Raji (cell line): Measurements from ENCODE around the gene SELENOI.

Experiments used
- POLR2A ChIP-seq: IDR thresholded peaks from 2 replicates; pipeline ENCODE4 v1.6.1; 2011; ENCODE audit warnings: low read depth, low read length, control low read depth; ENCODE audit not compliant: insufficient read depth

SELENOI gene

GRCh38 chr2:26387189-26387588 lies 41.2 kb downstream of the SELENOI start:
- TF ChIP-seq POLR2A: no peak

GRCh38 chr2:26394694-26395093 lies 48.8 kb downstream of the SELENOI start:
- TF ChIP-seq POLR2A: no peak

DNA sequence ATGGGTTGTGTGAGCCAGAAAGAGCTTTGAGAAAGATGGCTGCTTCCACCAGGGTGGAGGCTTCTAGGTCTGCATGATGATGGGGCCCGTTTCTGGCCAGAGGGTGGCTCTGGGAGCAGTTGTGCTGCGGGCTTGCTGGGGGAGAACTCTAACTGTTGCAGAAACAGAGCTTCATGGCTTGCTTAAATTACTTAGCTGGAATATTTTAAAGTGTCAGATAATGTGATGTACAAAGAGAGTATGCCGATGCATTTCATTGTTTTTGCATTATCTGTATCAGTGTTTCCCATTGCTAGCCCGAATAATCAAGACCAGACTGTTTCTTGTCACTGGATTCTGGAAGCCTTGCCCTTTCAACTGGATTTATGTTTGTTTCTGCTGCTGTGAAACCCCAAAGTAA lies 49.5 kb downstream of the SELENOI start:
- no peak for TF ChIP-seq POLR2A

GRCh38 chr2:26396734-26397298 lies 50.9 kb downstream of the SELENOI start:
- TF ChIP-seq POLR2A: no peak

DNA sequence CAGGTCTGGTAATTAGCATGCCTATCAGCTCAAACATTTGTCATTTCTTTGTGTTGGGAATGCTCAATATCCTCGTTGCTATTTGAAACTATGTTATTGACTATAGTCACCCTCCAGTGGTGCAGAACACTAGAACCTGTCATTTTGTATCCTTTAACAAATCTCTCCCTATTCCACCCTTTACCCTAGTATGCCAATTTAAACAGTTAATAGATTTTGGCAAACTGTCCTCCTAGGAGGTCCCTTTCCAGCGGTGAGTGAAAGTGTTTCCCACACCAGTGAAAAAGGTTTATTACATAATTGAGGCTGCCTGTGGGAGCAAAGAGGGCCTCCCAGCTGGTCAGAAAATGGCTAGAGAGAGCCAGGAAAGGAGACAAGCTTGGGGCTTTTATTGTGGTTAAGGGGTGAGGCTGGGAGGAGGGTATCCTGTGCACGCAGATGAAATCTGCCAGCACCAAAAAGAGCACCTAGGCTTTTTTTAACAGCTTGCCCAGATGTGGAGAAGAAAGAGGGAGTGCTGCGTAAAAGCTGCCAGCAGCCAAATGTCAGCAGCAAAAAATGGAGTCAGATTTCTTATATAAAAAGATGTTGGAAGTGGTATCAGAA lies 53.9 kb downstream of the SELENOI start:
- TF ChIP-seq POLR2A: no peak

GRCh38 chr2:26400723-26401122 lies 54.8 kb downstream of the SELENOI start:
- no peak for TF ChIP-seq POLR2A

DNA sequence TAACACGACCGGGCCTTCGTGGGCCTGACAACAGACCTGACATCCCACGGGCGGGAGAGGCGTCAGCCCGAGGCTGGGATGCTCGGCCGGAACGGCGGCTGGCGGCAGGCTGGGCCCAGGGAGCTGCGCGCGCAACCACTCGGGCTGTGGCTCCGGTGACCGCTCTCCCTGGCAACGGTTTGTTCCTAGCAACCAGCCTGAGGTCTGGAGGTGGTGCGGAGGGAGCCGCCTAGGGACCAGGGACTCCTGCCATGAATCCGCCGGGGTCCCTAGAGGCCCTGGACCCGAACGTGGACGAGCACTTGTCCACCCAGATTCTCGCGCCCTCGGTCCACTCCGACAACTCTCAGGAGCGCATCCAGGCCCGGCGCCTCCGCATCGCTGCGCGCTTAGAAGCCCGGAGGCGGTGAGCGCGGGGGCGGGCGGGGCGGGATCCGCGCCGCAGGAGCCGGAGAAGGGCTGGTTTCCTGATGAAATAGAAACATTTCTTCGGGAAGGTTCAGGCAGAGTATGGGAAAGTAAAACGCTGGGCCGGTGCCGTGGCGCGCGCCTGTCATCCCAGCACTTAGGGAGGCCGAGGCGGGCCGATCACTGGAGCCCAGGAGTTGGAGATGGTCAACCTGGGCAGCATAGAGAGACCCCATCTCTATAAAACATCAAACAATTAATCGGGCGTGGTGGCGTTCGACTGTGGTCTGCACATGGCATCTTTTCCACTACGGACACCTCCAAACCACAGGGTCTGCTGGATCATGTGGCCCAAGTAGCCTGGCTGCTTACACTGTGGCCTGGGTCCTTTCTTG lies 56.0 kb downstream of the SELENOI start, which contains the start of gene DRC1:
DRC1 (plus strand) TSS at position 182 of the 803 bp plus-strand sequence; CDS start at position 252, 70 bp downstream.
- no peak for TF ChIP-seq POLR2A

- no peak for TF ChIP-seq POLR2A
These were observed 61.6 kb downstream of the SELENOI start for GRCh38 chr2:26407526-26407925.

DNA sequence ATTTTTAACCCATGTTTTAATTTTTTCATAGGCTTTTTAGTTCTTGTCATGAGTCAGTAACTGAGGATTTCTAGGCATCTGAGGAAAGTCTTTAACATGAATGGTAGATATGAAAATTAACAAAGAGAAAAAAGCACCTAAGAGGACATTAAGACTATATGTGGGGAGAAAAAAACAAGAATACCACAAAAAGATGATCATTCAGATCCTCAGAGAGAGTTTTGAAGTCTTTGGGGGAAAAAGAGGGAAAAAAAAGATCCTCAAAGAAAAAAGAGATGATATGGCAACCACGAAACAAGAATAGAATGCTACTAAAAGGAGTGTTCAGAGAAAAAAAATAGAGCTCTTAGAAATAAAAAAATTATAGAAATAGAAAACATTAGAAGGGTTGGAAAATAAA lies 63.8 kb downstream of the SELENOI start:
- TF ChIP-seq POLR2A: no peak

DNA sequence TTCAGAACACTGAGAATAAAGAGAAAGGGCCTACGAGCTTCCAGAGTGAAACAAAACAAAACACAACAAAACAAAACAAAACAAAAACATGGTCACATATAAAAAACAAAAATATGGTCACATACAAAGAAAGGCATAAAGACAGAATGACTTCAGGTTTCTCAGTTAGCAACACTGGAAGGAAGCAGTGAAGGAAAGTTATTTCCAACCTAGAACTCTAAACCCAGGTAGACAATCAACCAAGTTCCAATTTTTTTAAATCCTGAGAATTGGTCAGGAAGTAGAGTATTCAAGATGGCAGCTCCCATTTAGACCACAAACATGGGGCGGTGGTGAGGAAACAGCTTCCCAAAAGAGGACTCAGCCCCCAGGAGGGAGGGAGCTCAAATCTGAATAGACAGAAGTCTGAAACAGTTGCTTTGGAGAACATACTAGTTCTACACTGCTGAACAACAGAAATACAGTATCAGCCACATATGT lies 64.9 kb downstream of the SELENOI start:
- TF ChIP-seq POLR2A: no peak

- no peak for TF ChIP-seq POLR2A
These were observed 65.5 kb downstream of the SELENOI start for GRCh38 chr2:26411419-26411818.

- TF ChIP-seq POLR2A: no peak
These were observed 66.2 kb downstream of the SELENOI start for GRCh38 chr2:26412091-26412673.

DNA sequence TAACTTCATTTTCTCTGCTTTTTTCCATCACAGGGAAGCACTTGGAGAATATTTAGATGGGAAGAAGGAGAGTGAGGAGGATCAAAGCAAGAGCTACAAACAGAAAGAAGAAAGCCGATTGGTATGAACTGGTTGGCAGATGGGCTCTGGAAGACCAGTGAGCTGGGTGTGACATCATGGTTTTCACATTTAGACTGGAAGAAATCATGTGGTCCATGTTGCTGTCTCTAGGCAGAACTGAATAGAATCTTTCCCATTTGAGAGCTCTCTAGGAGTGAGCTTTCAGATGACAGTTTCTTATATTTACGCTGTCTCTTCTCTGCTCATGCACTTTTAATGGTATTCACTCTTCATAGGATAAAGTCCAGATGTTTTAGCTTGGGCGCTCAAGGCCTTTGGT lies 68.4 kb downstream of the SELENOI start:
- TF ChIP-seq POLR2A: no peak

GRCh38 chr2:26421961-26422360 lies 76.0 kb downstream of the SELENOI start:
- TF ChIP-seq POLR2A: no peak

DNA sequence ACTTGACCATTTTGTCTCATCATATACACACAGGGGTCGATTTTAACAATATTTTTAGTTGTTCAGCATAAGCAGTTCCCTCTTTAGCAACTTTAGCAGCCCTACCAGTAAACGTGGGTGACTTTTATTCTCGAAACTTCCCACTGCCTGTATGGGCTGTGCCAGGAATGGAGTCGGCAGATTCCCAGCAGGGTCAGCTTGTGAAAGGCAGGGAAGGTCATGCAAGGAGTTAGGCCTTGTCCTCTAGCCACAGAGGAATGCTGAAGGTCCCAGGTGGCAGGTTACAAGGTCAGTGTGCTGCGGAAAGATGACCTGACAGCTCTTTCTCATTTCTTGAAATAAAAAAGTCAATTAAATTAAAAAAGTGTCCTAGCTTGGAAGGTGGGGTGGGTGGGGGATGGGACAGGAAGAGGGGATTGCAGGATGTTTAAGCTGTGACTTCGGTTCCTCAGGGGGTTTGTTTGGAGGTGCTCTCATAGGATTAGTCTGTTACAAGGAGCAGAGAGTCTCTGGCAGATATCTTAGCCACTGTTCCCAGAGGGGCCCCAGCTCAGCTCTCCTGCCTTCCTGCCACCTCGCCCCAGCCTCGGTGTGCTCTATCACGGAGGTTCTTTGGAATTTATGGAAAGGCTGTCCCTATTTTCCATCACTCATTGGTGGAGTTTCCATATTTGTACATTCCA lies 77.1 kb downstream of the SELENOI start:
- no peak for TF ChIP-seq POLR2A
